GM12874 (cell line): ENCODE measurements around the gene MET.
A peak's percentile ranks its signal among the peaks of the same experiment; 100 is the strongest.

Source experiments
- TF ChIP-seq, protein P1 (sequence below): IDR thresholded peaks from 2 replicates; pipeline ENCODE4 v1.5.1; 2011; ENCODE audit warnings: low read depth, mild to moderate bottlenecking, control low read depth, low read length, moderate library complexity; ENCODE audit not compliant: insufficient read depth

Gene MET

DNA sequence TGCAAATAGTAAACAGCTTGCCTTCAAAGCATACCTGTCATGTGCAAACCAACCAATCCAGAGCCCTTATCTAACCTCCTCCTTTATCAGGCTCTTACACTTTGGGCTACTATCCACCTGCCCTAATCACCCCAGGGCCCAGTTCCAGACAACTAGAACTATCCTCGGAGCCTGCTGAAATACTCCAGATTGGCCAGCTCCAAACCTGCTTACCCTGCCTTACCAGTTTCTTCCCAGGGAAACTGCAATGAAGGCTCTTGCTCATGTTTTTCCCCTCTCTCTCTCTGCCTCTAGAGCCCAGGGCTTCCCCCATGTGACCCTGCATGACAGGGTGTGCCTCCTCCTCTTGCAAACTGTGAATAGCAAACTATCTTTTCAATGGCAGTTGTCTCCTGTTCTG lies 109.0 kb downstream of the MET start:
- TF ChIP-seq, protein P1, sequence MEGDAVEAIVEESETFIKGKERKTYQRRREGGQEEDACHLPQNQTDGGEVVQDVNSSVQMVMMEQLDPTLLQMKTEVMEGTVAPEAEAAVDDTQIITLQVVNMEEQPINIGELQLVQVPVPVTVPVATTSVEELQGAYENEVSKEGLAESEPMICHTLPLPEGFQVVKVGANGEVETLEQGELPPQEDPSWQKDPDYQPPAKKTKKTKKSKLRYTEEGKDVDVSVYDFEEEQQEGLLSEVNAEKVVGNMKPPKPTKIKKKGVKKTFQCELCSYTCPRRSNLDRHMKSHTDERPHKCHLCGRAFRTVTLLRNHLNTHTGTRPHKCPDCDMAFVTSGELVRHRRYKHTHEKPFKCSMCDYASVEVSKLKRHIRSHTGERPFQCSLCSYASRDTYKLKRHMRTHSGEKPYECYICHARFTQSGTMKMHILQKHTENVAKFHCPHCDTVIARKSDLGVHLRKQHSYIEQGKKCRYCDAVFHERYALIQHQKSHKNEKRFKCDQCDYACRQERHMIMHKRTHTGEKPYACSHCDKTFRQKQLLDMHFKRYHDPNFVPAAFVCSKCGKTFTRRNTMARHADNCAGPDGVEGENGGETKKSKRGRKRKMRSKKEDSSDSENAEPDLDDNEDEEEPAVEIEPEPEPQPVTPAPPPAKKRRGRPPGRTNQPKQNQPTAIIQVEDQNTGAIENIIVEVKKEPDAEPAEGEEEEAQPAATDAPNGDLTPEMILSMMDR, result no peak

DNA sequence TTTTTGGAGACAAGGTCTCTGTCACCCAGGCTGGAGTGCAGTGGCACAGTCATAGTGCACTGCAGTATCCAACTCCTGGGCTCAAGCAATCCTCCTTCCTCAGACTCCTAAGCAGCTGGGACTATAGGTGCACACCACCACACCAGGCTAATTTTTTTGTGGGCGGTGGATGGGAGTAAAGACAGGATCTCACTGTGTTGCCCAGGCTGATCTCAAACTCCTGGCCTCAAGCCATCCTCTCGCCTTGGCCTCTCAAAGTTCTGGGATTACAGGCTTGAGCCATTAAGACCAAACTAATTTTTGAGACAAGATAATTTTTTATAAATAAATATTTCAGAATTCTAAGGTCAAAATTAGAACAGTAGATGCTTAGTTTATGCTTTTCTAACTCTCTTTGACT lies 109.6 kb downstream of the MET start:
- TF ChIP-seq, protein P1, result no peak

DNA sequence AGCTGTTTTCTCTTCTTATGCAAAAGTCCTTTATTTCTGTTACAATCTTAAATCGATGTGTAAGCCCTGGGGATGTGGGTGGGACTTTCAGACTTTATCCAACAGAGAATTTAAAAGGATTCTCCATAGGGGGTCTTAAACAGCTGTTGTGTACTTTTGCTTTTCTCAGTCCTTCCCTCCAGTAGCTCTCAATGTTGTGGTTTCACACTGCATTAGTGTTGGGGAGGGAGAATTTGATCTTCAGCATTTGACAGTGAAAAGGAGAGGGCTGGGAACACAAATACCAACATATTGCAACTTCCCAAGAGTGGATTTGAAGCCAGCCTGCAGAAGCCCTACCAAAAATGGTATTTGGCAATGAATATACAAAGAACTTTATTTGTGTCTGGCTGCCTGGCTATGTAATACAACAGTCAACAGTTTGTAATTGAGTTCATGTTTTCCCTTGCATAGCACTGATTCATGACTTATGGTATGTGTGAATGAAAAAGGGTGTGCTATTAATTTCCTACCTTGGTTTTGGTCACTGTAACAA lies 110.2 kb downstream of the MET start:
- TF ChIP-seq, protein P1, result no peak

DNA sequence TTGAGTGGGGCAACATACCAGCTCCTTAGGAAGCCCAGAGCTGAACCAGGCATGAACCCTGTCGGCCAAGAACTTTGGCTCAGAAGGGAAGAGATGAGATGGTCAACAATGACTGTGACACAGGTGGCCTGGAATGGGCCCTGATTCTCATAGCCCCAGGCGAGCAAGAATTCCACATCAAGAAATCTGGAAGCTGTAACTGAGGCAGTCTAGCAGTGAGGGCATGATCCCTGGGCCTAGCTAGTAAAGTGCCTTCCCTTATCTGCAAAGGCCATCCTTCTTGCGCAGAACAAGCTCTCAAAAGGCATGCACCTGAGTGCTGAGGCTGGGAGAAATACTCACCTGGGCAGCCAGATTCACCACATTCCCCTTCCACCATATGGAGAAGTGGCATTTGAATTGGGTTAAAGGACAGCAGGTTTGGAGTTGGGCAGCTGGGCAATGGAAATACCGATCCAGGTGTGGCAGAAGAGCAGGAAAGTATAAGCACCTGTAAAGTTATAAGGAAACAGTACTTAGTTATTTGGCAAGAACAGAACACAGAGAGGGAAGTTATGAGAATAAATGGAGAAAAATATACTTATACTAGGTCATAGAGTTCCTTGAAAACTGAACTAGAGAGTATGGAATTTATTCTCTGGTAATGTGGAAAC lies 111.8 kb downstream of the MET start:
- TF ChIP-seq, protein P1, result no peak

DNA sequence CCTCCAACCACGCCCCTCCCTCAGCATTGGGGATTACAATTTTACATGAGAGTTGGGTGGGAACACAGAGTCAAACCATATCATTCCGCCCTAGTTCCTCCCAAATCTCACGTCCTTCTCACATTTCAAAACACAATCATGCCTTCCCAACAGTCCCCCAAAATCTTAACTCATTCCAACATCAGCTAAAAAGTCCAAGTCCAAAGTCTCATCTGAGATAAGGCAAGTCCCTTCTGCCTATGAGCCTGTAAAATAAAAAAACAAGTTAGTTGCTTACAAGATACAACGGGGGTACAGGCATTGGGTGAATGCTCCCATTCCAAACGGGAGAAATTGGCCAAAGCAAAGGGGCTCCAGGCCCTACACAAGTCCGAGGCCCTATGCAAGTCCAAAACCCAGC lies 112.7 kb downstream of the MET start:
- TF ChIP-seq, protein P1, result no peak

DNA sequence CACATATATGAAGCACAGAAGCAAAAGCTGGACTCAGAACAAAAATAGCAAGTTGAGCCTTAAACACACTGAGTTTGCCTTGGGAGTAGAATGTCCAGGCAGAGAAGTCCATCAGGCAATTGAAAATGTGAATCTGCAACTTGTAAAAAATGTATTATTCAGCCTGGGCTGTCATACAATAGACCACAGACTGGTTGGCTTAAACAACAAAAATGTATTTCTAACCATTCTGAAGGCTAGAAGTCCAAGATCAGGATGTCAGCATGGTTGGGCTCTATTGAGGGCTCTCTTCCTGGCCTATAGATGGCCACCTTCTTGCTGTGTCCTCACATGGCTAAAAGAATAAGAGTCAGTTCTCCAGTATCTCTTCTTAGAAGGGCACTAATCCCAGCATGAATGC lies 113.8 kb downstream of the MET start:
- TF ChIP-seq, protein P1, result no peak

DNA sequence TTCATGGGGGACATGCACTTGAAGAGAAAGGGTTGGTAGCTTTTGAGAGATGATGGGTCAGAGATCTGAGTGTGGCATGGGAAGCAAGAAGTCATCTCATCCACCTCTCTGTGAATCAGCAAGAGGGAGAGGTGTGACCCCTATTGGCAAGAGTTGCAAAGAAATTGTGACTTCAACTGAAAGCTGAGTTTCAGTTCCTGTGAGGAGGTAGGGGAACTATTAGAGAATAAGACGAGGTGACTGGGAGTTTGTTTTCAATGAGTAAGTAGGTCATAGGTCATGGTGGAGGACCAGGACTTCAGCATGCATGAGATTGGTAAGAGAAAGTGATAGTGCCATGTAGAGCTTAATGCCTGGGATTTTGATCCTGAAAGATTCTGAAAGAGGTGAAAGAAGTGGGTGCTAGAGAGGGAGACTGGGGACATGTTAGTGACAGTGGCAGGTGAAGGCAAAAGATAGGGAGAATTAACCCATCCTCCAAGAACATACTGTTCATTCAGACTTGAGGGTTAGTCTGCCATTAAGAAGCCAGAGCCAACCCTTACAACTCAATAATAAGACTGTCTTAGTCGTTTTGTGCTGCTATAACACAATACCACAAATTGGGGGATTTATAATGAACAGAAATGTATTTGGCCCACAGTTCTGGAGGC lies 114.9 kb downstream of the MET start:
- TF ChIP-seq, protein P1, result peak; percentile 55
